ENCODE data around the gene SNRK.

Gene SNRK

DNA sequence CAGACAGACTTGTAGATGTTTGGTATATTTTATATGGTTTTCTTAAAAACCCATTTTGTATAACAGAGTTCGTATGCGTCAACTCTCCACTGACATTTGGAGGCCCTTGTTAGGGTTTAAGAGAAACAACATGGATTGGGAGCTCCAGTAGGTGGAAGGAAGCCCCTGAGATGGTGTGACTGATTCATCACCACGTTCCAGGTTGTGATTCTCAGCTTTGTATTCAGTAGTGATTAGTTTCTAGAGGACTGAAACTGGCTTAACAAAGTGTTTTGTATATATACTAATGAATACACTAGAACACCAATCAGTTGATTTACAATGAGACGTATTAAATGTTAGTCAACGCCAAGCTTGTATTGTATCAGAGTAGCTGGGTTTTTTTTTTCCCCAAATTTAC is 33.9 kb downstream of the SNRK start:
- in situ Hi-C loops (cut with MboI; ENCODE audit: low sequenced_read_pairs, unreplicated experiment): no loop called here
- DNase-seq (ENCODE audit: low spot score): no peak
- no peak for TF ChIP-seq CTCF (IDR thresholded peaks at IDR 0.05; ENCODE audit: borderline replicate concordance, control extremely low read depth, extremely low read depth, insufficient read depth, missing control alignments)

DNA sequence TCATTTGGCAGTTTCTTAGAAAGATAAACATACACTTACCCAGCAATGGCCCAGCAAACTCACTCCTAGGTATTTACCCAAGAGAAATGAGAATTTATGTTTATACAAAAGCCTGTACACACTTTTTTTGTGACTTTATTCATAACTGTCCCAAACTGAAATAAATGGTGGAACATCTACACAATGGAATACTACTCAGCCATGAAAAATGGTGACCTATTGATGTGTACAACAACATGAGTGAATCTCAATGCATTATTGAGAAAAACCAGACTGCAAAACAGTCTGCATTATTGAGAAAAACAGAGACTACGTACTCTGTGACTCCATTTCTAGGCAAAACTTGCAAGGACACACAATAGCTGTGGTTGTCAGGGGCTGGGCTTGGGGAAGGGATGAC is 37.2 kb downstream of the SNRK start:
- in situ Hi-C loops (cut with MboI; ENCODE audit: low sequenced_read_pairs, unreplicated experiment): no loop called here
- DNase-seq (ENCODE audit: low spot score): no peak

GRCh38 chr3:43326891-43327581 is 40.7 kb downstream of the SNRK start:
- in situ Hi-C loops (cut with MboI; ENCODE audit: low sequenced_read_pairs, unreplicated experiment): no loop called here
- DNase-seq (ENCODE audit: low spot score): peak; percentile 47
- no peak for TF ChIP-seq CTCF (IDR thresholded peaks at IDR 0.05; ENCODE audit: borderline replicate concordance, control extremely low read depth, extremely low read depth, insufficient read depth, missing control alignments)

More for the DNA sequence above, 37.2 kb downstream of the SNRK start:
- no peak for TF ChIP-seq CTCF (IDR thresholded peaks at IDR 0.05; ENCODE audit: borderline replicate concordance, control extremely low read depth, extremely low read depth, insufficient read depth, missing control alignments)

GRCh38 chr3:43327582-43327979 is 41.2 kb downstream of the SNRK start:
- in situ Hi-C loops (cut with MboI; ENCODE audit: low sequenced_read_pairs, unreplicated experiment): no loop called here
- TF ChIP-seq CTCF (IDR thresholded peaks at IDR 0.05; ENCODE audit: borderline replicate concordance, control extremely low read depth, extremely low read depth, insufficient read depth, missing control alignments): no peak
- DNase-seq (ENCODE audit: low spot score): no peak

GRCh38 chr3:43328653-43329052 is 42.3 kb downstream of the SNRK start:
- TF ChIP-seq CTCF (IDR thresholded peaks at IDR 0.05; ENCODE audit: borderline replicate concordance, control extremely low read depth, extremely low read depth, insufficient read depth, missing control alignments): no peak
- in situ Hi-C loops (cut with MboI; ENCODE audit: low sequenced_read_pairs, unreplicated experiment): no loop called here
- DNase-seq (ENCODE audit: low spot score): no peak

DNA sequence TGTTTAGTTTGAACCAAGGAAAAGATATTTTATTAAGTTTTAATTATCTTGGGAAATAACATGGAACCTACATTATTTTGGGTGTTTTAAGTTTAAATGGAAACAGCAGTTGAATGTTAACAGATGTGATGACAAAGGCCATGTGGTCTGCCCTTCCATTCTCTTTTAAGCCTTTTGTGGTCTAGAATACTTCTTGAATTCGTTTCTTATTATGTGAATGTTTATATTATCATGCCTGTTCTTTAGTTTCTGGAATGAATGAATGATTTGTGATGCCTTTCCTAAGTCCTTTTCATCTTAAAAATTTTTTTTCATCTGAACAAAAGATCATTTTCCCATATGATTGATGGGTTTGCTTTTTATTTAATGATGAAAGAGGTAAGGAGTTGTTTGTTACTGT is 44.6 kb downstream of the SNRK start:
- in situ Hi-C loops (cut with MboI; ENCODE audit: low sequenced_read_pairs, unreplicated experiment): no loop called here
- no peak for TF ChIP-seq CTCF (IDR thresholded peaks at IDR 0.05; ENCODE audit: borderline replicate concordance, control extremely low read depth, extremely low read depth, insufficient read depth, missing control alignments)
- DNase-seq (ENCODE audit: low spot score): no peak
